Measurements from ENCODE around the gene ZBTB7B. TPM values are rescaled to one million over a fixed set of nuclear protein-coding genes. Genes with fewer than 3 reads are reported as not detected.

Gene ZBTB7B
- total RNA-seq, 4 donors from 2014 or later = 101 to 220 (median 113) TPM

DNA sequence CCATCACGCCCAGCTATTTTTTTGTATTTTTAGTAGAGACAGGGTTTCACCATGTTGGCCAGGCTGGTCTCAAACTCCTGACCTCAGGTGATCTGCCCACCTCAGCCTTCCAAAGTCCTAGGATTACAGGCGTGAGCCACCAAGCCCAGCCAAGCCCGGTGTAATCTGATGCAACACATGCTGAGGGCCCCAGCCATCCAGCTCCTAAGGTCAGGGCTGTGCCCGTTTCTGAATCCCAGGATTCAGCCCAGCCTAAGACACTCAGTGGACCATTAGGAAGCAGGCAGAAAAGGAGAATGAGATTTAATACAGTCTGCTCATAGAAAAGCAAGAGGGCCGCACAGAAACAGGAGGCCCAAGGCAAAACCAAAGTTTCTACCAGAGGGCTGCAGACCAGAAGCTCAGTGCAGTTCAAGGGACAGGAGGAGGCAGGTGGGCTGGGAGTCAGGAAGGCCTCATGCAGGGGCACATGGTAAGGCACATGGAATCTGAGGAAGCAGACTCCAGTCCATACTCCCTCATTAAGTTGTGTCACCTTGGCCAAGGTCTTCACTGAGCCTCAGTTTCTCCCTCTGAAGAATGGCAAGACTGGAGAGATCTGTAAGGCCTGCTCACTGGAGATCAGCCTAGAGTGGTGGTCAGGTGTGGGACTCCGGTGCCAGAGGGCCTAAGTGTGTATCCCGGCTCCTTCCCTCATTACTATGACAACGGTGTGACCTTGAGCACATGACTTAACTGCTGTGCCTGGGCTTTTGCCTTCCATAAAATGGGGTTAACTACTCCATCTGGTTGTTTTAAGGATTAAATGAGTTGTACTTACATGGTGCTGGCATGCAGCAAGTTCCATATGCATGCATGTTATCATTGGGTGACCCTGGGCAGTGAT is 46.1 kb downstream of the ZBTB7B start:
- Histone ChIP-seq H3K4me3 (no peak overlapping the region), H3K27ac (peak overlapping the region in 2 of 4 donors; percentile 98), H3K36me3 (peaks cover 0 to 10% (median 2%) of the 10 kb centered on the region in 3 donors), H3K27me3 (no peaks in the 10 kb centered on the region), H3K4me1 (peaks cover 26 to 79% (median 41%) of the 10 kb centered on the region in 3 donors), H3K9me3 (no peaks in the 10 kb centered on the region)
- intact Hi-C loops (cut with DNase I) = no loop called here
- 78 to 85% methylated on average over 4 to 7 of the region's 8 CpGs for WGBS, 2 donors
- no peak for DNase-seq
- TF ChIP-seq, protein P1, sequence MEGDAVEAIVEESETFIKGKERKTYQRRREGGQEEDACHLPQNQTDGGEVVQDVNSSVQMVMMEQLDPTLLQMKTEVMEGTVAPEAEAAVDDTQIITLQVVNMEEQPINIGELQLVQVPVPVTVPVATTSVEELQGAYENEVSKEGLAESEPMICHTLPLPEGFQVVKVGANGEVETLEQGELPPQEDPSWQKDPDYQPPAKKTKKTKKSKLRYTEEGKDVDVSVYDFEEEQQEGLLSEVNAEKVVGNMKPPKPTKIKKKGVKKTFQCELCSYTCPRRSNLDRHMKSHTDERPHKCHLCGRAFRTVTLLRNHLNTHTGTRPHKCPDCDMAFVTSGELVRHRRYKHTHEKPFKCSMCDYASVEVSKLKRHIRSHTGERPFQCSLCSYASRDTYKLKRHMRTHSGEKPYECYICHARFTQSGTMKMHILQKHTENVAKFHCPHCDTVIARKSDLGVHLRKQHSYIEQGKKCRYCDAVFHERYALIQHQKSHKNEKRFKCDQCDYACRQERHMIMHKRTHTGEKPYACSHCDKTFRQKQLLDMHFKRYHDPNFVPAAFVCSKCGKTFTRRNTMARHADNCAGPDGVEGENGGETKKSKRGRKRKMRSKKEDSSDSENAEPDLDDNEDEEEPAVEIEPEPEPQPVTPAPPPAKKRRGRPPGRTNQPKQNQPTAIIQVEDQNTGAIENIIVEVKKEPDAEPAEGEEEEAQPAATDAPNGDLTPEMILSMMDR (IDR thresholded peaks at IDR 0.05) = no peak
- TF ChIP-seq POLR2A (IDR thresholded peaks at IDR 0.05) = no peak

DNA sequence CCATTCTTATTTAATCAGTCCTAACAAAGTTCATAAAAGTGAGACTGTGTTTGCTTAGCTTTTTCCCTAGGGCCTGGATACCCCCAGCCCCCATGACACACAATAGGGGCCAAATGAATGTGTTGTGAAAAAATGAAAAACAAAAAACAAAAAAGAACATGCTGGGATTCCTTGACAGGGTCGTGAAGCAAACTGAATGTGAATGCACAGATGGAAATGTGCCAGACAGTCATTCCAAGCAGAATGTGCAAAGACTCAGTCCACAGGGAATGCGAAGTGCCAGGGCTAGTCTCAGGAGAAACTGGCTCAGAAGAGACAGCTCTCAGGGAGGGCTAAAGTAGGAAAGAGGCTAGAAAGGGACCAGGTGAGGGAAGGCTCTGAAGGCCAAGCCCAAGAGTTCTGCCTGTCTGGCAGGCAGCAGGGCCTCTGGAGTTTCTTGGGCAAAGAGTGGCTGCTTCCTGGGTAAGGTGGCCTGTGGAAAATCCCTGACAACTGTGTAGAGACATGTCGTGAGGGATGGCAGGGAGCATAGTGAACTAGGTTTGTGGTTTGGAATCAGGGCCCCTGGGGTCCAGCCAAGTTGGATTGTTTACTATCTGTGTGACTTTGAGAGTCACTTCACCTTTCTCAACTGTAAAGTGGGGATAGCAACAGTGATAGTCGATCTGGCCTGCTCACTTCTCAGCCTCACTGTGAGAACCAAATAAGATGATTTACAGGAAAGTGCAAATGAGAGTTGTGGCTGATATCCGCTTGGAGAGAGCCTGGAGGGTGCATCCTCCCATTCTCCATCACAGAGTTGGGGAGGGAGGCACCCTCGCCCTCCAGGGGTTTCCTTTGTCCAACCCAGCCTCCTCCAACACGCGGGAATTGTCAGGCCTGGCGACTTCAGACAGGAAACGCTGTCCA is 47.3 kb downstream of the ZBTB7B start:
- Histone ChIP-seq H3K36me3 (peaks cover 0 to 22% (median 14%) of the 10 kb centered on the region in 3 donors), H3K4me1 (peaks cover 26 to 76% (median 40%) of the 10 kb centered on the region in 3 donors), H3K9me3 (no peaks in the 10 kb centered on the region), H3K4me3 (peak overlapping the region; percentile 65 to 93 (median 88)), H3K27ac (peak overlapping the region; percentile 94 to 98 (median 98)), H3K27me3 (no peaks in the 10 kb centered on the region)
- TF ChIP-seq POLR2A (IDR thresholded peaks at IDR 0.05) = no peak
- TF ChIP-seq, protein P1 (IDR thresholded peaks at IDR 0.05) = no peak
- 7 to 16% methylated on average over 4 to 10 of the region's 10 CpGs for WGBS, 2 donors
- no peak for DNase-seq
- intact Hi-C loops (cut with DNase I) = no loop called here

DNA sequence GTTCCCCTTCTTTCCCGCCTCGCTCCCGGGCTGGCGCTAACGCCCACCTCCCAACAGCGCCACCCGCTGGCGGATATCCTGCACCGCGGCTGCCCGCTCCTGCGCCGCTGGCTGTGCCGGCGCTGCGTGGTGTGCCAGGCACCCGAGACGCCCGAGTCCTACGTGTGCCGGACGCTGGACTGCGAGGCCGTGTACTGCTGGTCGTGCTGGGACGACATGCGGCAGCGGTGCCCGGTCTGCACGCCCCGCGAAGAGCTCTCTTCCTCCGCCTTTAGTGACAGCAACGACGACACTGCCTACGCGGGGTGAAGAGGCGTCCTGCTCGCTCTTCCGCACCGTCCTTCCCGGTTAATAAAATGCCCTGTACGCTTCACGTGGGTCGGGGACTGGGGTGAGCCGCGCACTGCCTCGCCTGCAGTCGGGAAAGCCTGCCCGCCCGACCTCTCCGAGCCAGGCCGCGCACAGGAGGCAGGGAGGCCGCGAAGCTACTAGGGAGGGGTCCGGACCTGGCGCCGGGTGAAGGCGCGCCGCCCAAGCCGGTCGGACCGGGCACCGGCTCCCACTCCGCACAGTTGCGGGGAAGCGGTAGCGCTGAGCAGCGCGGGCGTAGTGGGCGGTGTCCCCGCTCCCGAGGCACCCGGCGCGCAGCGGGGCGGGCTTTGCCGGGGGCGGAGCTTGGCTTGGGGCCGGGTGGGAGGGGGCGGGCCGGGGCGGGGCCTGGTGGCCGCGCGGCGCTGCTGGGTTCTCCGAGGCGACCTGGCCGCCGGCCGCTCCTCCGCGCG is 48.1 kb downstream of the ZBTB7B start, which contains the start of gene ADAM15:
TSS of gene ADAM15 (plus strand) at position 757 of the 782 bp plus-strand sequence. CDS start 71 bp downstream, outside the sequence.
- peak within 1 kb of the TSS; percentile 94 to 98 (median 98) for H3K27ac ChIP-seq
- TF ChIP-seq, protein P1 (IDR thresholded peaks at IDR 0.05) = peak; percentile 89 to 98 (median 95)
- peak in 2 of 4 donors; percentile 30 to 68 for TF ChIP-seq POLR2A (IDR thresholded peaks at IDR 0.05)
- peaks cover 26 to 68% (median 32%) of the 10 kb centered on the region in 3 donors for H3K4me1 ChIP-seq
- intact Hi-C loops (cut with DNase I) = no loop called here
- no peaks in the 10 kb centered on the region for H3K27me3 ChIP-seq
- H3K9me3 ChIP-seq = no peaks in the 10 kb centered on the region
- peaks cover 5 to 31% (median 20%) of the 10 kb centered on the region in 3 donors for H3K36me3 ChIP-seq
- 0% methylated on average over 8 of the region's 99 CpGs; no CpG with 5 or more reads in 1 of the 2 donors for WGBS, 2 donors
- DNase-seq = no peak
- peak within 1 kb of the TSS; percentile 65 to 93 (median 88) for H3K4me3 ChIP-seq

DNA sequence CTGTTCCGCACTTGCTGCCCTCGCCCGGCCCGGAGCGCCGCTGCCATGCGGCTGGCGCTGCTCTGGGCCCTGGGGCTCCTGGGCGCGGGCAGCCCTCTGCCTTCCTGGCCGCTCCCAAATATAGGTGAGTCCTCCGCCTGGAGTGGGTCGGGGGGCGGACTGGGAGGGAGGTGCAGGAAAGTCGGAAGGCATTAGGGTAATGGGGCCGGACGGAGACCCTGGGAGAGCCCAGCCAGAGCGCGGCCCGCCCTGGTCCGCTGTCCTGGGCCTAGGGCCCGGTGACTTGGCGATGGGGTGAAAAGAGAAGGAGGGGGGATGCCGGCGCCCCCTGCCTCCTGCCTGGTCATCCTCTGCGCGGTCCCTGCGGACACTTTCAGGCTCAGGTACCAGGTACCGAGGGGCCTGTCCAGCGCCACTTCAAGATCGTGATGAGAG is 48.8 kb downstream of the ZBTB7B start:
- H3K9me3 ChIP-seq = no peaks in the 10 kb centered on the region
- peak in 2 of 4 donors; percentile 44 to 72 for TF ChIP-seq POLR2A (IDR thresholded peaks at IDR 0.05)
- TF ChIP-seq, protein P1 (IDR thresholded peaks at IDR 0.05) = no peak

More for the DNA sequence above, 48.8 kb downstream of the ZBTB7B start:
- no peak for DNase-seq
- intact Hi-C loops (cut with DNase I) = no loop called here
- Histone ChIP-seq H3K36me3 (peaks cover 10 to 37% (median 23%) of the 10 kb centered on the region in 3 donors), H3K4me1 (peaks cover 26 to 64% (median 32%) of the 10 kb centered on the region in 3 donors), H3K4me3 (peak overlapping the region; percentile 65 to 93 (median 88)), H3K27ac (peak overlapping the region; percentile 94 to 98 (median 98)), H3K27me3 (no peaks in the 10 kb centered on the region)
- WGBS, 2 donors = no CpG with 5 or more reads among the region's 31 CpGs

Data from esophagus squamous epithelium (tissue), 5 donors.